ENCODE measurements around the gene GGTLC2. TPM values are rescaled to one million over a fixed set of nuclear protein-coding genes. Genes with fewer than 3 reads are reported as not detected.
"Not testable (repeated sequence)": the region's sequence is repeated elsewhere in the genome, so short reads cannot be mapped to it uniquely, and the experiment has no call there.

Gene GGTLC2
- polyA plus RNA-seq, 3 donors: not detected

DNA sequence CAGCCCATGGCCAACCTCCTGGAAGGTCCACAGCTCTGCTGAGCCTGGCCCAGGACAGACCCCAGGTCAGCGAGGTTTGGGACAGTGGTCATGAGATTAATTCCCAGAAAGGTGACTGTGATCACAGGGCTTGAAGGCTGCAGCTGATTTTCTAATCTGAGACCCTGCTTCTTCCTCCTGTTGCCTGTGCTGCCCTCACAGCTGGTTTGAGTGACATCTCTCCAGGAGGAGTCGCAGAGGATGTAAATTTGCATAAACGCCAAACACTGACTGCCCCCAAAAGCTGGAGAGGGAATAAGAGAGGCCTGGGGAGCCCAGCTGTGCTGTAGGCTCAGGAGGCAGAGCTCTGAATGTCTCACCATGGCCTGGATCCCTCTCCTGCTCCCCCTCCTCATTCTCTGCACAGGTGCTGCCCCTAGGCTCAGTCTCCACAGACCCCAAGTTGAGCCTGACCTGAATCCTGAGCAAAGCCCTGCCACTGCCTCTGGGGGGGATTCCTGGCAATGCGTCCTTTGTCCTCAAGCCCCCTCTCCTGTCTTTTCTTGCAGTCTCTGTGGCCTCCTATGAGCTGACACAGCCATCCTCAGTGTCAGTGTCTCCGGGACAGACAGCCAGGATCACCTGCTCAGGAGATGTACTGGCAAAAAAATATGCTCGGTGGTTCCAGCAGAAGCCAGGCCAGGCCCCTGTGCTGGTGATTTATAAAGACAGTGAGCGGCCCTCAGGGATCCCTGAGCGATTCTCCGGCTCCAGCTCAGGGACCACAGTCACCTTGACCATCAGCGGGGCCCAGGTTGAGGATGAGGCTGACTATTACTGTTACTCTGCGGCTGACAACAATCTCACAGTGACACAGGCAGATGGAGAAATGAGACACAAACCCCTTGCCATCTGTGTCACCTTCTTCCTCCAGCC lies 23.8 kb downstream of the GGTLC2 start:
- DNase-seq: no peak

DNA sequence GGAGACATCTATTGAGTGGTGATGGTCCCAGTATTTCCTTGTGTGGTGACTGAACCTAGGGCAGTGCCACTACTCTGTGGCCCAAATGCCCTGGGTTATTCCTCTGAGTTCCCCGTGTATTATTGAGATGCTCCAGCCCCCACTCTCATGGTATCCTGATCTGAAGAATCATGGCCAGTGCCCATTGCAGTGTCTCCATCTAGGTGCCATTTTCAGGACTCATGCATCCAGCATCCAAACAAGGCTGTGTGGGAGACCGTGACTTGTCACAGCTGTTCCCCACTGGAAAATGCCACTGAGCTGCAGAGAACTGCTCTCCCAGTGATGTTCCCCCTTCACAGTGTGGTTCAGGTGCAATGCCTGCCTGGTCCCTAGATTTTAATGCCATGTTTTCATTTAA lies 24.7 kb downstream of the GGTLC2 start:
- DNase-seq: no peak

DNA sequence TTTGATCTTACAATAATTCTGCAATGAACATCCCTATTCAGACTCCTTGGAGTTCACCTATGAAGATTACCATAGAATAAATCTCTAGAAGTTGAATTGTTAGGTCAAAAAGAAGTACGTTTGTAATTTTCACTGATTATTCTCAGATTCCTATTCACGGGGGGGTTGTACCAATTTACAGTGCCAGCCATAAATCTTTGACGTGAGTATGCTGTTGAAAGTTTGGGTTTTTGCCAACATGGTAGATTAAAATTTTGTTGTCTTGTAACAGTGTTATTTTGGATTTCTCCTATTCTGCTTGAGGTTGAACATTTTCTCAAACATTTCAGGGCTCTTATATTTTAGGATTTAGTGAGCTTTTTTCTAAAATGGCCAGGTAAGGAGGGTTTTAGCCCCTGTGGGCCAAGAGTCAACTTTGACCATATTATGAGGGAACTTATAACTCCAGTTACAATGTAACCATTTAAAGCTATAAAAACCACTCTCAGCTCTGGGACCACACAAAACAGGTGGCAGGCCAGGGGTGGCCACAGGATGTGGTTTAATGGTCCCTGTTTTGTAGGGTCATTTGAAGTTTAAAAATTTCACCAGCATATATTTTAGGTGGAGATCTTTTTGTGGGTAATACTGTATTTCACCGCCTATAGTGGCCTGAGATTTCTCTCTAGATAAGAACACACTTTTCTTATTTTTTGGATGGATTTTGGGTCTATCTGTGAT lies 25.8 kb downstream of the GGTLC2 start:
- no peak for DNase-seq

DNA sequence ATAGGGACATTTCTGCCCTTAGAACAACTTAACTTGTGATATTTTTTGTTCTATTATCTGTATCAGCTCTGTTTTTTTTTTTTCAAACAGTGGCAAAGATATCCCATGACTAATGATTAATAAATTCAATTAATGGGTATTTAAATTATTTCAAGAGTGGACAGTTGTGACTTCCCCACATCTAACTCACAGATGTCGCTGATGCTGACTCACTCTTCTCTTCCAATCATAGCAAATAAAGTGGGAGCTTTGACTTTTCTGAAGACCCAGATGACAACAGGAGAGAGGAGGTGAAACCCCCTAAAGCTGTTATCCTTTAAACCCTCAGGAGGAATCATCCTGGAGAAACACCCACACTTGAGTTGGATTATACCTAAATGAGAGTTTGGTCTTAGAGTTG lies 27.1 kb downstream of the GGTLC2 start:
- DNase-seq: no peak

DNA sequence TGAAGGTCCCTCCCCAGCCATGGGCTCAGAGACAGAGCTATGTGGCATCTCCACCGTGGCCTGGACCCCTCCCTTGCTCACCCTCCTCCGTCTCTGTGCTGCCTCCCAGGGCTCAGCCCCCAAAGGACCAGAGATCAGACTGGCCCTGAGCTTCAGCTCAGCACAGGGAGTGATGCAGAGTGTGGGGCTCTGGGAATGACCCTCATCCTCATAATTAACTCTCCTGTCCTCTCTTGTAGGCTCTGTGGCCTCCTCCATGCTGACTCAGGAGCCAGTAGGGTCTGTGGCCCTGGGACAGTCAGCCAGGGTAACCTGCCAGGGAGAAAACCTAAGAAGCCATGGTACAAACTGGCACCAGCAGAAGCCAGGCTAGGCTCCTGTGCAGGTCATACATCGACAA lies 28.7 kb downstream of the GGTLC2 start:
- DNase-seq: no peak

DNA sequence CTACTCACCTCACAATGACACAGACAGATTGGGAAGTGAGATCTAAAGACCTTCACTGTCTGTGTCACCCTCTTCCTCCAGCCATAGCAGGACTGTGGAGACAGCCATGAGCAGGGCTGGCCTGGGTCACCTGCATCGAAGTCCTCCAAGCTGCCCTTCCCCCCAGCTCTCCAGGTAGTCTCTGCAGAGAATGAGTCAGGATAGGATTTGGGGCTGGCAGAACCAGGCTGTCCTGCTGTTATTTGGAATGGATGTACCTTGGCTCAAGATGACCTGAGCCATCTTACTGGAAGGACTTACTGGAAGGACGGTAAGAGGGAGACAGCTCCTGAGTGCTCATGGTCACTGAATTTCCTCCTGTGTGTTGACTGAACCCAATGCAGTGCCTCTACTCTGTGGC lies 29.2 kb downstream of the GGTLC2 start:
- no peak for DNase-seq

DNA sequence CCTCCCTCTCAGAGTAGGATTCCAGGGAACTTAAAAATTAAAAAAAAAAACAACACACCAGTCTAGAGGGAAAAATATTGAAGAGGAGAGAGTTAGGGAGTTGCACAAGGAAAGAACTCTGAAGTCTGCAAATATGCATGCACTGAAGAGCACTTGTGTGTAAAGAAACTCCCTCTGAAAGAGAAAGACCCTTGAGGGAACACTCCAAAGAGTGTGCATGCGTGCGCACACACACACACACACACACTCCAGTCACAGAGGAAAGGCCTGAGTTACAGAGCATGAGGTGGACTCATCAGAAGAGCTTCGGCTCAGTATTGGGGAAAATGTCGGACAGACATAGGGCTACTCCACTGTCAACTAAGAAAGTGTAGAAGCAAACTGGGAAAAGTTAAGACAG lies 30.1 kb downstream of the GGTLC2 start:
- DNase-seq: no peak

DNA sequence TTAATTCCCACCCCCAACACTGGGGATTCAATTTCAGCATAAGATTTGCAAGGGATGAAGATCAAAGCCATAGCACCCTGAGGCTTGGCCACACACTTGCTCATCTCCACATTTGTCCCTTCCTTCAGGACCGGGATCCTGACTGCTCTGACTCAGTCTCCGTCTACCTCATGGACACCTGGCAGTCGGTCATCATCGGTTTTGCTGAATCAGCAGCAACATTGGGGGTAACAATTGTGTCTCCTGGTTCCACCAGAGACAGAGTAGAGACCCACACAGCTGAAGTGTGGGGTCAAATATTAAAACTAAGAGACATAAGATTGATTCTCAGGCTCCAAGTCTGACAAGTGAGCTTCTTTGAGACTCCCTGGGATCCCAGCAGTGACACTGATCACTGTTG lies 34.6 kb downstream of the GGTLC2 start:
- DNase-seq: no peak

DNA sequence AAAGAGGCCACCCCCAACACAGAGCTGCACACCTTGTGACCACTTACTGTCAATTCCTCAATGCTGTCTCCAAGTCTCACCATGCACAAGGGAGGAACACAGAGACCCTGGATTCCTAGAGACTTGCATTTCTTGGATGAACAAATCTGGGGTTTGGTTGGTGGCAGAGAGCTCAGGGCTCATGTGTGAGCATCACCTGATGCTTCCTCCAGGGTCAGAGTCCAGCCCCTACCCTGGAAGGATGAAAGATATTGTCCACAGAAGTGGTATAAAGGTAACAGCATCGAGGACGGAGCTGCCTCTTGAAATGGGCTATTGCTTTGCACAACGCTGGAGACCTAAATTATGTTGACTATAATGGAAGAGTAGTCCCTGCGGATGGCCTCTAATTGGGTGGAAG lies 36.0 kb downstream of the GGTLC2 start:
- DNase-seq: no peak

DNA sequence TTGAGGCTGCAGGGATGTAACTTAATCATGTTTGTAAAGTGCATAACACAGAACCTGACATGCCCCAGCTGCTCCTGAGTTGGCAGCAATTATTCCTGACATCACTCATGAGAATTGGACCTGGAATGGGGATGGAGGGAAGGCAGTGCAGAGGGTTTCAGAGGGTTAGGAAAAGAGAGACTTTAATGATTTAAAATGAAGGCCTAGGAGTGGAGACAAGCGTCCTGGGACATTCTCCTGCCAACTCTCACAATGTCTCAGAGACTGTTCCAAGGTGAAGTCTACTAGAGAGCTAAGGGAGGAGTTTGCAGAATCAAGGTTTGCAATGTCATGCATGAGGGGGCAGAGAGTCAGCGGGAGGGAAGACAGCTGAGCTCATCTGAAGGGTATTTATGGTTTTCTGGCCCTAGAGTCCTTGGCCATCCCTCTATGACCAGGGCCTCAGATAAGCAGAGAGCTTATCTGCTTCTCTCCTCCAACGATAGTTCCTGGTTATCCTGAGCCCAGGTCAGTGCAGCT lies 36.9 kb downstream of the GGTLC2 start:
- DNase-seq: peak; percentile 60

DNA sequence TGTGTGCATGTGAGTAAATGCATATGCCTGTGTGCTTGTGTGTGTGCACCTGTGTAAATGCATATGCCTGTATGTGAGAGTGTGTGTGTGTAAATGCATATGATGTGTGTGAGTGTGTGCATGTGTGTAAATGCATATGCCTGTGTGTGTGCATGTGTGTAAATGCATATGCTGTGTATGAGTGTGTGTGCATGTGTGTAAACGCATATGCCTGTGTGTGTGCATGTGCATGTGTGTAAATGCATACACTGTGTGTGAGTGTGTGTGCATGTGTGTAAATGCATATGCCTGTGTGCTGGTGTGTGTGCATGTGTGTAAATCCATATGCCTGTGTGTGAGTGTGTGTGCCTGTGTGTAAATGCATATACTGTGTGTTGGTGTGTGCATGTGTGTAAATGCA lies 37.8 kb downstream of the GGTLC2 start:
- no peak for DNase-seq

DNA sequence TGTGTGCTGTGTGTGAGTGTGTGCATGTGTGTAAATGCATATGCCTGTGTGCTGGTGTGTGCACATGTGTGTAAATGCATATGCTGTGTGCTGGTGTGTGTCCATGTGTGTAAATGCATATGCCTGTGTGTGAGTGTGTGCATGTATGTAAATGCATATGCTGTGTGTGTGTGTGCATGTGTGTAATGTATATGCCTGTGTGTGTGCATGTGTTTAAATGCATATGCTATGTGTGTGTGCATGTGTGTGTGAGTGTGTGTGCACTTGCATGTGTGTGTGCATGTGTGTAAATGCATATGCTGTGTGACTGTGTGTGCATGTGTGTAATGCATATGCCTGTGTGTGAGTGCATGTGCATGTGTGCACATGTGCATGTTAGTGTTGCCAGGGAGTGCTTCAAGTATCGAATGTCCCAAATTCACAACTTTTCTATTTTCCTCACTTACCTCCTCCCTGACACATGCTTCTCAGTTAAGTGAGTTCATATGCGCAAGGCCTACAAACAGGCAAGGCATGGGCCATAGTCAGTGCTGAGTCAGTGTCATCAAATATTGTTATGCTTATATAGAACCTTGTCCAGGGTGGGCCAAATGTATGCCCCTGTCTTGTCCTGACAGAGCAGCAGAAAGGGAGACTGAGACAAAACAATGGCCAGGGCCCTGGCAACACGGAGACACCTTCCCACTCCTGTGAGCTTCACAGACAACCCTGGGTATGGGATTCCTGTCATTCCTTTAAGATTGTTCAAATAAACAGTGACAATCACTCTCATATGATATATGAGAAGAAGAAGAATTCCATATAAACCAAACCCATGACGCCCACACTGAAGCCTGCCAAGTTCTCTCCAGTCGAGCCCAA lies 38.6 kb downstream of the GGTLC2 start:
- DNase-seq: no peak

DNA sequence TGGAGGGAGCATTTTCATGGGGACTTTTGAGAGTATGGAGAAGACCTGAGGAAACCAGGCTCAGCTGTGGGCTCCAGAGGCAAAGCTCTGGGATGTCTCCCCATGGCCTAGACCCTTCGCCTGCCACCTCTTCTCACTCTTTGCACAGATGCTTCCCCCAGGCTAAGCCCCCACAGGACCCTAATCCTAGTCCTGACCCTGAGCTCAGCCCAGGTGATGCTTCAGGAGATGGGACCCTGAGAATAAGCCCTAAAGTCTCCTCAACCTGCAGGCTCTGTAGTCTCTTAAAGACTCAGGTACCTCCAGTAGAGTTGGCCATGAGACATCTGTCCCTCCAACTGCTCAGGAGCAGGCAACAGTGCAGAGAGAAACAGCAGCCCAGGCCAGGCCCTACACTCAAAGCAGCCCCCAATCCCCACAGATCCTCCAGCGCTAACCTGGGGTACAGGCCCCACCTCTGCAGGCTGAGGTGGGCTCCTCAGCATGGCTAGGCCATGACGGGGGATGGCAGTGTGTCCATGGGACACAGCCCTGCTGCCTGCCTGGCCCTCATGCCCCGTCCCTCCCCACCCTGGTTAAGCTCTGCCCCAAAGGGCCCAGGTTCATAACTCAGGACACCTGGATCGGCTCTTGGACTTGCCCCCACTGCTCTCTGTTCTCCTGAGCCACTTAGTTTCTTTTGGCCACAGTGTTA lies 39.4 kb downstream of the GGTLC2 start:
- DNase-seq: no peak

DNA sequence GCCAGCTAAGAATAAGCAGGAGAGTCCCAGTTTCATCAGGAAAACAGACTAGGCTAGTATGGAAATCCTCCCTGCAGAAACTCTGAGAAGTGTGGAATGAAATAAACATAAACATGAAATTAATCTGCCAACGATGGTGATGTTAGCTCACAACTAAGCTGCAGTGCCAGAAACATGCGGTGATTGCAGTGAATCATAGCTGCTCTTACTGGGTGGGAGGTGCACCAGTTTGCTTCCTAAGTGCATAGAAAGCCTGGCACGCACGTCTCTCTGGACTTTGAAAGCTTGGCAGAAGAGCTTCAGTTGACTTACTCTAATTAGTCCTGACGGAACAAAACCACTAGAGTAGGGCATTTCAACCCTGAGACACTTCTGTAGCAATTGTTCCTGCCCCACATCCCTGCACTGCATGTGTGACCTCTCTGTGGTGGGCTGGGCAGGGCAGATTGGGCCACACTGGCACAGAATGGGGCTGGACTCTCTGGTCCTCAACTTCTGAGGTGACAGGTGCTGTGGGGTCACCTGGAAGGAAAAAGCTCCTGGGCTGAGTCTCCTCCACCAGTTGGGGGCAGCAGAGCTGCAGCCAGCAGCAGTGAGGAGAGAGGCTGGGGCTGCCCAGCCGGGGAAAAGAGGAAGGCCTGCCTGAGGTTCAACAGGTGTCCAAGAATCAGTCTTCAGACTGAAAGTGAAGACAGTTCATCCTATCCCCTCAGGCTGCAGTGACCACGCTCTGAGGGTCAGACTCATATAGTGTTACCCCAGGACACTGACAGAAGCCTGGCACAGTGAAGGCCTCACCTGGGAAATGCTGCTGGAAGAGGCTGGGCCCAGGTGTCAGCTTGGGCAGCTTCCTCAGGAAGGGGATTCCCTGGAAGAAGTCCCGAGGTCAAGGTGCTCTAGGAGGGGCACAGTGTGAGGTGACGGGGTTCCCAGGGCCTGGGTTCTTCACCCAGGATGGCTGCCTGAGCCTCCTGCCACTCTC lies 40.5 kb downstream of the GGTLC2 start:
- no peak for DNase-seq

DNA sequence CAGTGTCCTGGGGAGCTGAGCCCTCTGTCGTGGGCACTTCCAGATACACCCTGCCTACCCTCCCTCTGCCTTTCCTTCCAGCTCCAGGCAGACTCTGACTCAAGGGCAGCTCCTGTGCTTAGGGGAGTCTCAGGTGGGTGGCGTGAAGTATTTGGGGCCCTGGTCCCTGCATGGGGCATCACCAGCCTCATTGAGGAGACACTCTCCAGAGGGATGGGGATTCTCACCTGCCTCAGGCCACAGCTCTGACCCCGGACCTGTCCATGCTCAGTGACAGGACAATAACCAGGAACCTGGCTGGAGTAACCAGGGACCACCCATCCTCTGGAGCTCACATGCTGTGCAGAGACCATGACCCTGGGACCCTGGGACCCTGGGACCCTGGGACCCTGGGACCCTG lies 41.2 kb downstream of the GGTLC2 start:
- no peak for DNase-seq

DNA sequence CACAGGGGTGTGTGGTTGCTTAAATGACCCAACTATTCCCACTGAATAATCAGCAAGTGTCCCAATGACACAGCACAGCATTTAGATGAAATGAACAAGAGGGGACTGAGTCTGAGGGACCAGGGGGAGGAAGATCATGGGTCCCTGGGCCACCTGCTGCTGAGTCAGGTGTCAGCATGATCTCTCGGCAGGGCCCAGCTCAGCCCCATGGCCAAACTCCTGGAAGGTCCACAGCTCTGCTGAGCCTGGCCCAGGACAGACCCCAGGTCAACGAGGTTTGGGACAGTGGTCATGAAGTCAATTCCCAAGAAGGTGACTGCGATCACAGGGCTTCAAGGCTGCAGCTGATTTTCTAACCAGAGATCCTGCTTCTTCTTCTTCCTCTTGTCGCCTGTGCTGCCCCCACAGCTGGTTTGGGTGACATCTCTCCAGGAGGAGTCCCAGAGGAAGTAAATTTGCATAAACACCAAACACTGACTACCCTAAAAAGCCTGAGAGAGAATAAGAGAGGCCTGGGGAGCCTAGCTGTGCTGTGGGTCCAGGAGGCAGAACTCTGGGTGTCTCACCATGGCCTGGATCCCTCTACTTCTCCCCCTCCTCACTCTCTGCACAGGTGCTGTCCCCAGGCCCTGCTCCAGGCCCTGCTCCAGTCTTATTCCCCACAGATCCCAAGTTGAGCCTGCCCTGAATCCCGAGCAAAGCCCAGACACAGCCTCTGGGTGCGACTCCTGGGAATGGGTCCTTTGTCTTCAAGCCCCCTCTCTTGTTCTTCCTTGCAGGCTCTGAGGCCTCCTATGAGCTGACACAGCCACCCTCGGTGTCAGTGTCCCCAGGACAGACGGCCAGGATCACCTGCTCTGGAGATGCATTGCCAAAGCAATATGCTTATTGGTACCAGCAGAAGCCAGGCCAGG lies 42.0 kb downstream of the GGTLC2 start:
- not testable (repeated sequence) for DNase-seq

DNA sequence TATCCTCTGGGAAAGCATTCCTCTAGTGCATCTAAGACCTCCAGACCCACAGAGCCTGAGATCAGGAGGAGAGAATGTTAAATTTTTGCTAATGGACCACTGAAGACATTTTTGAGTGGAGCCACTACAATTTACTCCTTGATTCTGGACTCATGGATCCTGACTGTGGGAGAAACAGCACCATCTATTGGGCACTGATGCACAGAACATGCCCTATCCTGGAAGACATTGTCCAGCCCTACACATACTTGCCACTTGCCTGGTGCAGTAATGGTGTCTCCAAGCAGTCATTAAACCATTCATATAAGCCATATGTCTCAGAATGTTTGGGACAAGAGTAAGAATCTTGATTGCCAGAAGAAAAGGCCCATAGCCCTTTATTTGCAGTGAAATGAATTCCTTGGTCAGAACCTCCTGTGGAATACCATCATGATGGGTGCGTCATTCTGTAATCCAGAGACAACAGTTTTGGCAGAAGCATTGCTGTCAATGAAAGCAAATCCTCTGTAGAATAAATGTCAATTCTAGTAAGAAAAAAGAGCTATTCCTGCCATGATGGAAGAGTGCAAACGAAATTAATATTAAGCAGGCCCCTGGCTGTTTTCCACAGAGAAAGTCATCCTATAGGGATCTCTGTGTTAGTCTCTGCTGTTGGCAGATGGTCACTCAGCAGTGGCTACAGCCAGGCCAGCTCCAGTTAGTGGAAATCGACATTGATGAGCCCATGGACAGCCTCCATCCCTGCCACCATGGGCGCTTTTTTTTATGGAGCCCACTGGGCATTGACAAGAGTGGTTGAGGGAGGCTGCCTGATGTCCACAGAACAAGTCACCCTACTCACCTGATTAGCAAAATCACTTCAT lies 43.5 kb downstream of the GGTLC2 start:
- DNase-seq: no peak
